ENCODE data around the gene CNTN4. TPM values are rescaled to one million over a fixed set of nuclear protein-coding genes. Genes with fewer than 3 reads are reported as not detected.

CNTN4 gene
- total RNA-seq, 1 donor from 2014 or later: 5.2 TPM

- H3K4me1 ChIP-seq: peaks cover 12% of the 10 kb centered on the region
- Mint-ChIP-seq H3K27ac (no peak overlapping the region), H3K4me1 (peaks cover 6% of the 10 kb centered on the region), H3K4me3 (no peak overlapping the region), H3K27me3 (ENCODE audit: insufficient read depth, low read depth) (no peaks in the 10 kb centered on the region), H3K9me3 (no peaks in the 10 kb centered on the region), H3K36me3 (no peaks in the 10 kb centered on the region)
- no peaks in the 10 kb centered on the region for H3F3A ChIP-seq (ENCODE audit: low read depth)
- peak overlapping the region; percentile 3 for H2AFZ ChIP-seq (replicated peaks)
- no peaks in the 10 kb centered on the region for H3K79me2 ChIP-seq (ENCODE audit: low read depth)
- no peaks in the 10 kb centered on the region for H3K27me3 ChIP-seq
- TF ChIP-seq EZH2phosphoT487 (IDR thresholded peaks at IDR 0.05): no peak
- TF ChIP-seq CTCF (IDR thresholded peaks at IDR 0.05): peak; percentile 74
- no peak overlapping the region for H3K4me2 ChIP-seq
- peak; percentile 63 for DNase-seq (ENCODE audit: low spot score)
- no peaks in the 10 kb centered on the region for H4K20me1 ChIP-seq (ENCODE audit: low read depth)
- H3K4me3 ChIP-seq: no peak overlapping the region
- no peak overlapping the region for H3K9ac ChIP-seq
- H3K27ac ChIP-seq: no peak overlapping the region
- H3K36me3 ChIP-seq: no peaks in the 10 kb centered on the region
- no peaks in the 10 kb centered on the region for H3K9me3 ChIP-seq (ENCODE audit: low read depth)
Observed at GRCh38 chr3:3015185-3016089, 916.8 kb downstream of the CNTN4 start.

- TF ChIP-seq EZH2 (IDR thresholded peaks at IDR 0.05) (no peak), EZH2phosphoT487 (IDR thresholded peaks at IDR 0.05) (no peak), CTCF (IDR thresholded peaks at IDR 0.05) (no peak)
- Mint-ChIP-seq H3K27ac (no peak overlapping the region), H3K9me3 (no peaks in the 10 kb centered on the region), H3K4me1 (peaks cover 6% of the 10 kb centered on the region), H3K27me3 (ENCODE audit: insufficient read depth, low read depth) (no peaks in the 10 kb centered on the region), H3K36me3 (no peaks in the 10 kb centered on the region), H3K4me3 (no peak overlapping the region)
- no peak for DNase-seq (ENCODE audit: low spot score)
- Histone ChIP-seq H3K4me3 (no peak overlapping the region), H3K27me3 (no peaks in the 10 kb centered on the region), H3K36me3 (no peaks in the 10 kb centered on the region), H3K9ac (no peak overlapping the region), H3K4me1 (peaks cover 12% of the 10 kb centered on the region), H3K9me3 (ENCODE audit: low read depth) (no peaks in the 10 kb centered on the region), H3K4me2 (no peak overlapping the region), H4K20me1 (ENCODE audit: low read depth) (no peaks in the 10 kb centered on the region), H3F3A (ENCODE audit: low read depth) (no peaks in the 10 kb centered on the region), H2AFZ (replicated peaks) (no peak overlapping the region), H3K79me2 (ENCODE audit: low read depth) (no peaks in the 10 kb centered on the region), H3K27ac (no peak overlapping the region)
Observed at GRCh38 chr3:3016226-3016625, 917.6 kb downstream of the CNTN4 start.

- H3K27ac Mint-ChIP-seq: no peak overlapping the region
- H3F3A ChIP-seq (ENCODE audit: low read depth): no peaks in the 10 kb centered on the region
- no peaks in the 10 kb centered on the region for H3K9me3 ChIP-seq (ENCODE audit: low read depth)
- H2AFZ ChIP-seq (replicated peaks): no peak overlapping the region
- H3K79me2 ChIP-seq (ENCODE audit: low read depth): no peaks in the 10 kb centered on the region
- peaks cover 14% of the 10 kb centered on the region for H3K4me1 ChIP-seq
- H3K4me2 ChIP-seq: no peak overlapping the region
- H3K4me3 ChIP-seq: no peak overlapping the region
- no peaks in the 10 kb centered on the region for H3K36me3 Mint-ChIP-seq
- H3K9ac ChIP-seq: no peak overlapping the region
- H4K20me1 ChIP-seq (ENCODE audit: low read depth): no peaks in the 10 kb centered on the region
- no peaks in the 10 kb centered on the region for H3K36me3 ChIP-seq
- no peaks in the 10 kb centered on the region for H3K27me3 Mint-ChIP-seq (ENCODE audit: insufficient read depth, low read depth)
- no peak for TF ChIP-seq EZH2 (IDR thresholded peaks at IDR 0.05)
- H3K4me1 Mint-ChIP-seq: peaks cover 21% of the 10 kb centered on the region
- H3K9me3 Mint-ChIP-seq: no peaks in the 10 kb centered on the region
- no peak overlapping the region for H3K27ac ChIP-seq
- peak; percentile 31 for DNase-seq (ENCODE audit: low spot score)
- no peaks in the 10 kb centered on the region for H3K27me3 ChIP-seq
- no peak overlapping the region for H3K4me3 Mint-ChIP-seq
Observed at GRCh38 chr3:3020209-3020608, 921.5 kb downstream of the CNTN4 start.
